Stimulated activated CD4-positive, alpha-beta T cell treated with anti-CD3 and anti-CD28 coated beads, Interleukin-1b, Interleukin-23, amount 100 ng/mL, for 48 hours (primary cell): Measurements from ENCODE around the gene URGCP.

Experiments used
- DNase-seq: peaks from one replicate; pipeline ENCODE4 v3.0.0-alpha.2; 2020

Gene URGCP, protein sequence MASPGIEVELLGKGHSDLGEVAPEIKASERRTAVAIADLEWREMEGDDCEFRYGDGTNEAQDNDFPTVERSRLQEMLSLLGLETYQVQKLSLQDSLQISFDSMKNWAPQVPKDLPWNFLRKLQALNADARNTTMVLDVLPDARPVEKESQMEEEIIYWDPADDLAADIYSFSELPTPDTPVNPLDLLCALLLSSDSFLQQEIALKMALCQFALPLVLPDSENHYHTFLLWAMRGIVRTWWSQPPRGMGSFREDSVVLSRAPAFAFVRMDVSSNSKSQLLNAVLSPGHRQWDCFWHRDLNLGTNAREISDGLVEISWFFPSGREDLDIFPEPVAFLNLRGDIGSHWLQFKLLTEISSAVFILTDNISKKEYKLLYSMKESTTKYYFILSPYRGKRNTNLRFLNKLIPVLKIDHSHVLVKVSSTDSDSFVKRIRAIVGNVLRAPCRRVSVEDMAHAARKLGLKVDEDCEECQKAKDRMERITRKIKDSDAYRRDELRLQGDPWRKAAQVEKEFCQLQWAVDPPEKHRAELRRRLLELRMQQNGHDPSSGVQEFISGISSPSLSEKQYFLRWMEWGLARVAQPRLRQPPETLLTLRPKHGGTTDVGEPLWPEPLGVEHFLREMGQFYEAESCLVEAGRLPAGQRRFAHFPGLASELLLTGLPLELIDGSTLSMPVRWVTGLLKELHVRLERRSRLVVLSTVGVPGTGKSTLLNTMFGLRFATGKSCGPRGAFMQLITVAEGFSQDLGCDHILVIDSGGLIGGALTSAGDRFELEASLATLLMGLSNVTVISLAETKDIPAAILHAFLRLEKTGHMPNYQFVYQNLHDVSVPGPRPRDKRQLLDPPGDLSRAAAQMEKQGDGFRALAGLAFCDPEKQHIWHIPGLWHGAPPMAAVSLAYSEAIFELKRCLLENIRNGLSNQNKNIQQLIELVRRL

DNA sequence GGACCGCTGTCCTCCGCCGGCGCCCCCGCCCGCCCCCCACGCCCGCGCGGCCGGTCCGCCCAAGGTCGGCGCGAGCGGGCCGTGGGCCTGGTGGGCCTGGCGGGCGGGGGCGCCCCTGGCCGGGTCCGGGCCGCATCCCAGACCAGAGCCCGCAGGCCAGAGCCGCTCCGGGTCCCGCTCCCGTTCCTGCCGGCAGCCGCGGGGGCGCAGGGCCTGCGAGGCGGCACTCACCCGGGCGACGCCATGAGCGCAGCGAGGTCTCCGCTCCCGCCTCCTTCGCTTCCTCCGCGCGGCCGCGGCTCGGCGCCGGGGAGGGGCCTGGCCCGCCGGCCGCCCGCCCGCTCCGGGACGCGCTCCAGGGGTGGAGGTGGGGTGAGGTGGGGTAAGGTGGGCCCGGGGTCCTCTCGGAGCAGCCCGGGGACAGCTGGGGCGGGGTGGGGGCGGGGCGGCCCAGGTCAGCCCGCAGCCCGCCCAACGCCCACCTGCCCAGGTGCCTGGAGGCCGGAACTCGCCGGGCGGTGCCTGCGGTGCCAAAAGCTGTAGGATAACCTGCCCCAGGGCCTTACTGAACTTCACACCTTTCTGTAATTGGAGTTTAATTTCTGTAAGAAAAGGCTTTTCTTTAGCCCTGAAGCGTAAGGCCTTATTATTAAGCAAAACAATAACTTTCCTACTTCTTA, at the start of gene URGCP:
URGCP (minus strand) TSS at position 266 of the 680 bp plus-strand sequence; CDS start at position 245, 21 bp downstream.
- DNase-seq = peak; percentile 29

DNA sequence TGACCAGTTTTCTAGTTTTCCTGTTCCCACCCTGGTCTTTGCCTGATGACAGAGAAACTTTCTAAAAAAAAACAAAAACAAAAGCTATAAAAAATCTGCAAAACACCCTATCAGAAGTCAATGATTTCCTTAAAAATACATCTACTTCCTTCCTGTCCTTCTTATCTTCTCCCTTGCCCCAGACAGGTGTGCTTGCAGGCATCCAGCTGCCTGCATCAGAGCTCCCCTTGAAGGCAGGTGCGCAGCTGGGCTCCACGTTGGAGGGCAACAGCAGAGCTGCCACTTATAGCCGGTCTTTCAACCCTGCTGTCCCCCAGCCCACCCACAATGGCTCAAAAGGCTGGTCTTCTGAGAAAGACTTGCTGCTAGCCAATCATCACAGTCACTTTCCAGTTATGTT, 49.6 kb upstream of the URGCP start:
- no peak for DNase-seq

DNA sequence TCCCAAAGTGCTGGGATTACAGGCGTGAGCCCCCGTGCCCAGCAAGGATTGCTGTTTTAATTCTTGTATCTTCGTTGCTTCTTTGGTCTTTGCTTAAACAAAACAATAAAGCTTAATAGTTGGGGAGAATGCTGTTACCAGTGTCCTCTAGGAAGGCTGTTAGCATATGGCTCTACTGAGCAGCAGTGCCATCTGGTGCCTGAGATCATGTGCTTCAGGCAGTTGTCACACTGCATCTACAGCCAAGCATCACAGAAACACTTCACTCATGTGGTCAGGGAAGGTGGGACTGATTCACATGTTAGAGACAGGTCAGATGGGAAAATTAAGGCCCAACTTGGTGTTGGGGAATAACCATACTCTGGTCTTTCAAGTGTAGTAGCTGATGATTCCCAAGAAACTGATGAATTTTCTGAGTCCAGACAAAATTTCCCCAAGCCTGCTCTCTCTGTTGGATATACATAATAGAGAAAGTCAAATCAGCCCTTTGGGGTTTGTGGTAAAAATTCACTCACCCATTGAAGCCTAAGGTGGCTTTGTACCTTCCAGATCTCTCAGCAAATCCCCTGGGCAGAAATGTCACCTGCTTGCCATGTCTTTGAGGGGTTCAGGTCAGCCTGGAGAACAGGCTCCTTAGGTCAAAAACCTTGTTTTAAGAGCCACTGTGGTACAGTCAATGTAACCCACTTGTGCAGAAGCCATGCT, 48.3 kb upstream of the URGCP start:
- DNase-seq = peak; percentile 25

DNA sequence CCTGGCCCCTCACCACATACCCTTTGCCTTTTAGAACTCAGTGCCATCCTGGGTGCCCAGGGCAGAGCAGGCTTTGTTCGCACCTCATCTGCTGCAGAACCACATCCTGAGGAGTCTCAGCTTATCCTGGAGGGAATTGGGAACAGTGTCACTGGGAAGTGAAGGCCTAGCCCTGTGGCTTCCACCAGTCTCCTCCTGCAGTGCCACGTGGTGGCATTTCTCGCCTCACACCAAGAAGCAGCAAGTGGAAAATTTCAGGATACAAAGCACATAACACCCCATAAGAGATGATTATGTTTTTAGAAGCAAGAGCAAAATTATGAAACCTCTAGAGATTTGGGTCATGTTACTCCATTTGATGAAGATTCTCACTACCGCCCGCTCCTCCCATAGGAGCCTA, 46.7 kb upstream of the URGCP start:
- DNase-seq = no peak

DNA sequence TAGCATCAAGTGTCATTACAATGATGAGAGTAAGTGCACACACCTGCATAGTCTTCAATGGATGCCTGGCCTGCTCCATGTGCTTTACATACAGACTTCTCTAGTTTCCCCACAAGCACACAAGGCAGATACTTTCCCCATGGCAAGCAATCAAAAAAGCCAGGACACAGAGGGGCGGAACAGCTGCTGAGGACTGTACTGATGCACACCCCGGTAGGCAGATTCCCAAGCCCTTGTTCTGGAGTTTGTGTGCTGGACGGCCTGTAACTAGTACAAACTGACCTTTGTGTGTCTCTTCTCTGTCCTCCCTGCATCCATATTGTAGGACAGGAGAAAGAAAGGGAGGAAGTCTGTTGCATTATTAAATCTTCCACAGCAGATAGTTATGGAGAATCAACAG, 45.6 kb upstream of the URGCP start:
- DNase-seq = no peak

DNA sequence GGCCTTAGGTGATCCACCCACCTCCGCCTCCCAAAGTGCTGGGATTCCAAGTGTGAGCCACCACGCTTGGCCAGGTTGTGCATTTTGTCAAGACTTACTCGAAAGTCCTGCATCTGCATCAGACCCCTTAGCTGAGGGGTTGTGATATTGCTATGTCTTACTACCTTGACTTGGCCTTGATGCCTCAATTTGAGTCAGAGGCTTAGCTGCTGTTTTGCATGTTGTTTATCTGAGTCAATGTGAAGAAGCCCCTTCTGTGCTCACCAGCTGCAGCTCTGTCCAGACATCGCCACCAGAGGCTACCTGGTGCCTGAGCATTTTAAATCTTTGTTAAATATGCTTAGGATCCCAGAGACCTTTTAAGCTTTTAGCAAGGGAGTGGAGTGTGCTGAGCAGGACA, 37.9 kb upstream of the URGCP start:
- DNase-seq = no peak

DNA sequence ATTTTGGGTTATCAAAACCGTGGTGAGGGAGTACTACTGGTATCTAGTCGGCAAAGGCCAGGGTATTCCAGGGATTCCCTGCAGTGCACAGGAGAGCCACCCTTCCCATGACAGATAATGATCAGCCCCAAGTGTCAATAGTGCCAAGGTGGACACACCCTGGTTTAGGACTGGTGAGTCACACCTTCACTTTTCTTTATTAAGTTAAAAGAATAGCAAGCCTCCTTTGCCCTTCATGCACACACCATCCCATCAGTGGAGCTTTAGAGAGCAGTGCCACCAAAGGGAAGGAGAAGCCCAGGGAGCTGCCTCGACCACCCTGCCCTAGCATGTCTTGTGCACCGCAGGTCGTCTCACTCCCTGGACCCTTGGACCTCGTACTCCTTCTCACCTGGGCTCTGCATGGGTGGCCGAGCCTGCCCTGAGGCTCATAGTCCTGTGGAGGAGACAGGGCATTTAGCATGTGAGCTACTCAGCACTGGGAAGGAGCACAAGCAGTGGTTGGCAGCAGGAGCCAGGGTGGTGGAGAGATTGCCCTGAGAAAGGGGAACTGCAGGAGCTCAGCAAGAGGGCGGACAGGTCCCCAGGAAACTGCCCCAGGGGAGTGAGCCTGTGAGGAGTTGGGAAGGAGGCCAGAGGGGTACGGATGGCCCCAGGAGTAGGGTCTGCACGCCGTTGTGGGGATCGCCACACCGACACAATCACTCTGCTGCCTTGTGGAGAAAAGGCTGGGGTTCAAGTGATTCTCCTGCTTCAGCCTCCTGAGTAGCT, 37.2 kb upstream of the URGCP start:
- DNase-seq = no peak

DNA sequence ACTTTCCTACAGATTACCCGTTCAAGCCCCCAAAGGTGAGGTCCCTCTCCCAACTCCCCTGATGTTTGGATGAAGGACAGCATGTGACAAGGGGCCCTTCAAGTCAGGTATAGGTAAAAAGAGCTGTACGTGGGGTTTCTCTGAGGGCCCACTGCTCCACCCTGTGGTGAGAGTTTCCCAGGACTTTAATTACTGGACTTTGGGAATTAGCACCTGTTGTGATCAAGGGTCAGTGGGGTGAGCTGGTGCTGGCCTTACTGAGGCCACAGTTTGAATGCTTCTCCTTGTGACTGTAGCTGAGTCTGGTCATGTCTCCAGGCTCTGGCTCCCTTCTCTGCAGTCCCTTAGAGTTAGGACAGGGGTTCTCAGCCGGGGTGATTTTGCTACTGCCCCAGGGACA, 36.6 kb upstream of the URGCP start:
- no peak for DNase-seq

DNA sequence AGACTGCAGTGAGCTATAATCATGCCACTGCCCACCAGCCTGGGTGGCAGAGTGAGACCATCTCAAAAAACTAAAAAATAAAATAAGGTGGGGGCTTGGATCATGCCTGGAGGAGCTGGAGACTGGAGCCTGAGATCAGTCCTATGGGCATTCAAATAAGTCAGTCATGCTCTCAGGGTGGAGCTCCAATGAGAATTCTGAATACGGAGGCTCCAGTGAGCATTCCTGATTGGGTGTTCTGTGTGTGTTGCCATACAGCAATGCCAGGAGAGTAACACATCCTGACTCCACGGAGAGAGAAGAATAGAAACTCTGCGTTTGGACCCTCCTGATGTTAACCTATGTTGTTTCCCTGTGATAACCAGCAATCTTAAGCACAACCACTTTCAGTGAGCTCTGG, 35.9 kb upstream of the URGCP start:
- DNase-seq = no peak

DNA sequence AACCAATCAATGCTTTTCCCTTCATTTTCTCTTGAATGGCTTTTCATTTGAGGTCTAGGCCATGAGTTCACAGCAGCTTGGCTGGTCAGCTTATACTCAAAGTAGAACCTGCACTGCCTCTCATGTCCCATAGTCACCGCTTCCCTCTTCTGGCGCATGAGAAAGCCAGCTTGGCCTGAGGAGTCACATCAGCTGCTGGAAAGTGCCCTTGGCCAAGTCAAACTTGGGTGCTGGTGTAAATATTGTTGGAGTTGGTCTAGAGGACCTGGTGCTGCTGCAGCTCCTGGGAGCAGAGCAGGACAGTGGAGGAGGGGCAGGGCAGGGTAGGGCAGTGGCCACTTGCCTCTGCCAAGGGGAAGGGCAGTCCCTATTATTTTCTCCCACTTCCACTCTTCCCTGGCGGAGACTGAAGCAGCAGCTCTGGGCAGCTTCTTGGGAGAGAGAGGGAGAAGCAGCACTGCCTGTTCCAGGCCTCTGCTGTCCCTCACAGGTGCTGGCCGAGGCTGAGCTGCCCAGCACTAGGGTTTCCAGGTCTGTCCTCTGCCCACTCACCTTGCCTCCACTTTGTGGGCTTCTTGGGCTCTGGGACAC, 32.6 kb upstream of the URGCP start:
- DNase-seq = no peak

DNA sequence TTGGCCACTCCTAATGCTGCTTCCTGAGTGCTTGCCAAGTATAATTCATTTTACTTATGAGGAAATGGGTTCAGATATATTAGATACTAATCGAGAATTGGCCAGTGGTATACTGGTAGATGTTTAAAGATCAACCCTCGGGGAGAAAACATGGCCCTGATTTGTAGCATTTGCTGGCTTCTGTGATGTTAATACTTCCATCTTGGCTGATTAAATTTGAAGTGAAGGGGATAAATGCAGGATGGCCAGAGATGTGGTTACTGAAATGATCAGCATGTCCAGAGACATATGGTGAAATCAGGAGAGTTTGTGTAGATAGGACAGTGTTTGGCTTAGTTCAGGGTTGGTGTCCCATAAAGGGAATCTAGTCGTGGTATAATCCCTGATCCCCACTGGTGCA, 31.0 kb upstream of the URGCP start:
- no peak for DNase-seq

DNA sequence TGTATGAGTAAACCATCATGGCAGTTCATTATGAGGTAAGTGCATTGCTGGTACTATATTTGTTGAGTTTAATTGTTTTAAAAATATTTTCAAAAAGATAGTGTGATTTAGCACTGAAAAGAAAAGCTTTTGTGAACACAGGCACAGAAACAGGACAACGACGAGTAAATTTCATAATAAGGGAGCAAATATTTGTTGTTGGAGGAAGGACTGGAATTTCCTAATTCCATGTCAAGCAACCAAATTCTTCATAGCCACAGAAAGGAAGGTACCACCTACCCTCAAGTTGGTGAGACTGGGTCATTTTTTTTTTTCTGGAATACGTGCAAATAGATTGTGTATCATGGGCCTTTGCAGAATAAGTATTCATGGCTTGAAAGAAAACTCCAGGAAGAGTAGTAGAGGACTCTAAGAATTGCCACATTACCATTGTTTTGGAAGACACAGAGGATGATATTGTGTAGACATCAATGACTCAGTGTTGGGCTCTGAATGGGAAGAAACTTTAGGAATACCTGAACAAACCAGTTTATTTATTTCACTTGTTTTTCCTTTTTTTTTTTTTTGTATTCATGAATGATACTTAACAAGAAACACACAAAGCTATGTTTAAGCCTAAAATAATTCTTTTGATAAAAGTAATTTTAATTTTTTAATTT, 27.6 kb upstream of the URGCP start:
- DNase-seq = no peak

DNA sequence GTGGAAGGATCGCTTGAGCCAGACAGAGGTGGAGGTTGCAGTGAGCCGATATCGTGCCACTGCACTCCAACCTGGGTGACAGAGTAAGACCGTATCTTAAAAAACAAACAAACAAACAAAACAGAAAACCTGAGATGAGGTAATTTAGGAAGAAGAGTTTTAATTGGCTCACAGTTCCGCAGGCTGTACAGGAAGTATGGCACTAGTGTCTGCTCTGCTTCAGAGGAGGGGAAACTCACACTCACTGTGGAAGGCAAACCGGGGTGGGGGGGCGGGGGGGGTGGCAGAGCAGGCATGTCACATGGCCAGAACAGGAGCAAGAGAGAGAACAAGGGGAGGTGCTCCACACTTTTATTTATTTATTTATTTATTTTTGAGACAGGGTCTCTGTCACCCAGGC, 24.9 kb upstream of the URGCP start:
- DNase-seq = no peak

DNA sequence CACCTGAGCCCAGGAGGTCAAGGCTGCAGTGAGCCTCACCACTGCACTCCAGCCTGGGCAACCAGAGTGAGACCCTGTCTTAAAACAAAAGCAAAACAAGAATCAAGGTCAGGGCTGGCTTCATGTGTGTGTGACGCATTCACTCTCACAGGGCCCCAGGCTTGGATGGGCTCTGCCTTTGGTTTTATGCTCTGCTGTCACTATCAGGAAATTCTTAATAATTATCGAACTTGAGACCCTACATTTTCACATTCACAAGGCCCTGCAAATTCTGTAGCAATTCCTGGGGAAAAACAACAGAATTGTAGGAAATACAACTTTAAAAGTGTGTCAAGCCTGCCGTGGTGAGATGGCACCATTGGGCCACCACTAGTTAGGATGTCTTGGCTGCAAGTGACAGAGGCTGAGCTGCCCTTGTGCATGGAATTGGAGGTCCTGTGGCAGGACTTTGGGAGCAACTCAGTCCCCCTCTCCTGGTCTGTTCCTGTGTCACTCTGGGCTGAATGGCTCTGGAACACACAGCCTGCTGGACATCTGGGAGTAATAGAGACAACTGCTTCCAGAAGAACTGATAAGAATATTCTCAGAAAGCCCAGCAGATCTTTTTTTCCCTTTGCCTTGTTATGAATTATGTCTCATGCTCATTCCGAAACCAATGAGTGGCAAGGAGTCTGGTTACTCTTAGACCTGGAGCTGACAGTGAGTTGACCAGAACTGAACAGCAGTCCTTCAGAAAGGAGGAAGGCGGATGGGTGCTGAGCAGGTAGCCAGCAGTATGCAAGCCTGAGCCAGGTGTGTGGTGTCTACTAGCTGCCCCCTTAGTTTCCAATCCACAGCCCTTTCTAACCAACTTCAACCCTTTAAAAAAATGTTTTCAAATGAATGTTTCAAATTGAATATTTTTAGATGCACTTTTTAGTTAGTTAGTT, 23.4 kb upstream of the URGCP start:
- DNase-seq = no peak

DNA sequence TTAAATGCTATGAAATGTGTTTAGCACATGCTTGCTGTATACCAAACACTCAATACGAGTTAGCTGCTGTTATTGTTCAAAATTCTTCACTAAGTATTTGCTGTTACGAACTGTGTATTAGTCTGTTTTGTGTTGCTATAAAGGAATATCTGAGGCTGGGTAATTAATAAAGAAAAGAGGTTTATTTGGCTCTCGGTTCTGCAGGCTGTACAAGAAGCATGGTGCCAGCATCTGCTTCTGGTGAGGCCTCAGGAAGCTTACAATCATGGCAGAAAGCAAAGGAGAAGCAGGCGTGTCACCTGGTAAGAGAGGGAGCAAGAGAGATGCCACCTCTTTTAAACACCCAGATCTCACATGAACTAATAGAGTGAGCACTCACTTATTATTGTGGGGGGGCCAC, 21.4 kb upstream of the URGCP start:
- DNase-seq = no peak

DNA sequence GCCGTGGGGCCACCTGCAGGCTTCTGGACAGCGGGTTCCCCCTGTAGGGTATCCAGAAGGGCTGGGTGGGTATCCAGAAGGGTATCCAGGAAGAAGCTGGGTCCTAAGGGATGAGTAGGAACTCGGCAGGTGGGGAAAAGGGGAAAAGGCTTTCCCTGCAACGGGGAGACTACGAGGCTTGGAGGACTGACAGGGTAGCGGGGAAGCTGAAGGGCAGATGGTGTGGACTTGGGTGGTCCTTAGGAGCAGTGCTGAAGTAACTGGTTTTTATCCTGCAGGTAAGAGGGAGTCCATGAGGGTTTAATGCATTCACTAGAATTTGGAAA, 20.4 kb upstream of the URGCP start:
- DNase-seq = no peak

DNA sequence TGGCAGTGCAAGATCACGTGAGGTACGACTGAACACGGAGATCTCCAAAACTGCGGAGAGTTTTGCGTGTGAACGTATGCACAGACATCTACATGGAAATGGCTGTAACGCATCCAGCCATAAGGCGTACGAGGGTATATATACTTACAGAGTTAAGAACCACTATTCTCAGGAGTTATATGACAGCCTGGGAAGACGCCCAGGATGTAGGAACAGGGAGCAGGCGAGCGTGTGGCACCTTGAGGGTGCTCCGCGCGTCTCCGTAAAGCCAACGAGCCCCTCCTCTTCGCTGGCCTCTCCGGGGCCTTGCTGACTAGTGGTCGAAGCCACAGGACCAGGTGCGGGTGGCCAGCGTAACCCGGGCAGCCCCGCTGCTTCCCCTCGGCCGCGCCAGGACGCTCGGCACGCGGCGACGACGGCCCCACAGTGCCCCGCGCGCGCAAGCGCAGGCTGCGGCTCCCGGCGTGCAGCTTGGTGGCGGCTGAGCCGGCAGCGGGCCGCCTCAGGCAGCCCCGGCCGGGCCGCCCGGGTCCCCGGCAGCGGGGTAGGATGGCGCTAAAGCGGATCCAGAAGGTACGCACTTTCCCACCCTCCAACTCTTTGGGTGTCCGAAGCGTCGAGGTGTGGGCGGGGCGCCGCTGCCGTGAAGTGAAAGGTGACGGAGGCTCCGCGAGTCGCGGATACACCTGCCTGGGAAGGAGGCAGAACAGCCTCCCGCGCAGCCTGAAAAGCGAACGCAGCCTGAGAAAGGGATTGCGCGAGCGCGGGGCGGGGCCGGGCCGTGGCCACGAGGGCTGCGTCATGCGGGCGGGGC, 19.8 kb upstream of the URGCP start, which contains the start of gene UBE2D4:
UBE2D4 (plus strand) TSS at position 453 of the 814 bp plus-strand sequence; CDS start at position 550, 97 bp downstream.
- DNase-seq = peak; percentile 89

DNA sequence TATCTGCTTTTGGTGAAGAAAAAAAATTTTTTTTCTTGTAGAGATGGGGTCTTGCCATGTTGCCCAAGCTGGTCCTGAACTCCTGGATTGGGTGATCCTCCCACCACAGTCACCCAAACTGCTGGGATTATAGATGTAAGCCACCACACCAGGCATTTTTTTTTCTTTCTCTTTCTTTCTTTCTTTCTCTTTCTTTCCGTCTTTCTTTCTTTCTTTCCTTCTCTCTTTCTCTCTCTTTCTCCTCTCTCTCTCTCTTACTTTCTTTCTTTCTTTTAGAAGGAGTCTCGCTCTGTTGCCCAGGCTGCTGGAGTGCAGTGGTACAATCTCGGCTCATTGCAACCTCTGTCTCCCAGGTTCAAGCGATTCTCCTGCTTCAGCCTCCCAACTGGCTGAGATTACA, 16.3 kb upstream of the URGCP start:
- DNase-seq = no peak

DNA sequence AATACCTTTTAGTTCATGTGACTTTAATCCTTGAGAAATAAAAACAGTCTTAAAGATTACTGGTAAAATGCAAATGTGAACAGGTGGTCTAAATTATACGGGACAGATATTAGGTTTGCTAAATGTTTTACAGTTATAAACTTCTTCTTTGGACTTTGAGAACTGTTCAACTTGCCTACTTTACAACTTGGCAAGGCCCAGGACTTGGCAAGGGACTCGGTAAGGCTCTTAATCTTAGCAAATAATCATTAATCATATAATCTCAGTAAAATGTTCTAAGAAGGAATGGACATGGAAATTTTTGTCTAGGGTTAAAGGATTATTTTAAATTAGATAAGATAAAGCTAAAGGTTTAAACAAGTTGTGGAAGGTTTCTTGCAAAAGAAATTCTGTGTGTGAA, 15.0 kb upstream of the URGCP start:
- no peak for DNase-seq
